Suppressor macrophage (primary cell): ENCODE data around the gene DCAF15.

Experiments
- DNase-seq, 4 experiments: peaks; one replicate each; pipeline ENCODE4 v3.0.0-alpha.2; 2020 to 2022

Gene DCAF15

GRCh38 chr19:13995878-13996765, 43.8 kb downstream of the DCAF15 start:
- no peak for DNase-seq

GRCh38 chr19:13996928-13997630, 44.8 kb downstream of the DCAF15 start:
- DNase-seq = no peak

GRCh38 chr19:13997631-13997962, 45.3 kb downstream of the DCAF15 start:
- no peak for DNase-seq

- DNase-seq = no peak
These were observed 46.1 kb downstream of the DCAF15 start for GRCh38 chr19:13998426-13998825.

GRCh38 chr19:13999085-13999484, 46.8 kb downstream of the DCAF15 start:
- DNase-seq = no peak

GRCh38 chr19:14000691-14001375, 48.5 kb downstream of the DCAF15 start:
- no peak for DNase-seq

- no peak for DNase-seq
These were observed 50.4 kb downstream of the DCAF15 start for GRCh38 chr19:14002571-14003250.

GRCh38 chr19:14003251-14004055, 51.1 kb downstream of the DCAF15 start:
- DNase-seq = peak; percentile 28 to 72 (median 57)

- DNase-seq = peak; percentile 87 to 93 (median 92)
These were observed 52.5 kb downstream of the DCAF15 start for GRCh38 chr19:14004619-14005348.

GRCh38 chr19:14005349-14006084, 53.2 kb downstream of the DCAF15 start:
- peak; percentile 92 to 98 (median 95) for DNase-seq

- peak; percentile 100 for DNase-seq
These were observed 53.9 kb downstream of the DCAF15 start, which contains the start of gene RFX1 for GRCh38 chr19:14006085-14006765. Gene RFX1, minus strand, starts transcription at chr19:14006320. Its CDS starts 12,477 bp downstream, at chr19:13993843.

- DNase-seq = no peak
These were observed 54.7 kb downstream of the DCAF15 start for GRCh38 chr19:14006766-14007562.
